Spleen (tissue), 7 donors: Measurements from ENCODE around the gene PTH1R.

Source experiments
- CTCF ChIP-seq, 11 experiments: fragments of 200-600 bp in 7 of 11; fragments of 450-650 bp in 4 of 11; sonication (generic) in 4 of 11; IDR thresholded peaks in 8 of 11; conservative IDR thresholded peaks in 3 of 11; 1 replicate in 7 of 11; 2 replicates in 4 of 11; pipeline versions ENCODE4 v1.4.0 to v1.8.0; 2016 to 2021; ENCODE audit warnings: antibody characterized with exemption in 11 of 11, inconsistent platforms in 4 of 11, mild to moderate bottlenecking in 1 of 11
- POLR2AphosphoS5 ChIP-seq, 3 donors: sonication (generic); formaldehyde crosslinking; IDR thresholded peaks; one replicate each; pipeline ENCODE4 v1.5.1; 2017; ENCODE audit warnings: antibody characterized with exemption in 3 of 3
- donor health status: DM: no; HTN: no; CAD: no; lungs with moderate emphysema.
- donor health status: DM: no; HTN: no; CAD: no.
- donor health status: DM: no; HTN: no; CAD: no.

- TF ChIP-seq POLR2AphosphoS5 (IDR thresholded peaks at IDR 0.05) (no peak), CTCF (IDR thresholded peaks at IDR 0.05 in 8 of 11, conservative IDR thresholded peaks at IDR 0.05 in 3 of 11) (no peak)
These were observed 48.9 kb downstream of the PTH1R start for GRCh38 chr3:46926447-46926846.
